PC-3 (cell line): ENCODE data around the gene MFNG. TPM values are rescaled to one million over a fixed set of nuclear protein-coding genes. Genes with fewer than 3 reads are reported as not detected.

Experiments used
- ATAC-seq: fragments of 200-7000 bp; cut with Tn5 transposase; 2 replicates; pipeline ENCODE4 v1.9.1; 2020; ENCODE audit warnings: mild to moderate bottlenecking, moderate library complexity
- BruUV-seq: library from RNA; stranded (reverse); fragments of 400-500 nt; replicated peaks from 2 replicates; lab custom pipeline; 2021; lab: Mats Ljungman, UMichigan
- CTCF ChIA-PET: fragments of 300-600 bp; sonication (Branson Sonifier 250); formaldehyde crosslinking; loops from one replicate; lab custom pipeline; 2022; ENCODE audit warnings: antibody characterized with exemption; lab: Charles Lee
- POLR2A ChIA-PET: fragments of 300-600 bp; sonication (Branson Sonifier 250); formaldehyde crosslinking; loops from one replicate; lab custom pipeline; 2022; ENCODE audit warnings: antibody characterized with exemption; ENCODE audit not compliant: unreplicated experiment; lab: Charles Lee
- DNase-seq: peaks from one replicate; pipeline ENCODE4 v3.0.0-alpha.2; 2015
- H2AFZ ChIP-seq: fragments of 300-600 bp; sonication (generic); 2 replicates; pipeline ENCODE4 v1.6.0; 2016; ENCODE audit warnings: antibody characterized with exemption, low read length
- H3F3A ChIP-seq: fragments of 300-600 bp; sonication (generic); one replicate; pipeline ENCODE4 v1.6.0; 2017; ENCODE audit warnings: antibody characterized with exemption, low read length, control low read depth, mild to moderate bottlenecking; ENCODE audit not compliant: unreplicated experiment
- H3K27ac ChIP-seq: fragments of 300-600 bp; sonication (generic); 2 replicates; pipeline ENCODE4 v1.5.1; 2016; ENCODE audit warnings: mild to moderate bottlenecking, low read length
- H3K27me3 ChIP-seq: fragments of 300-600 bp; sonication (generic); 2 replicates; pipeline ENCODE4 v1.6.1; 2016; ENCODE audit warnings: low read length, mixed read lengths
- H3K36me3 ChIP-seq: fragments of 300-600 bp; sonication (generic); 2 replicates; pipeline ENCODE4 v1.6.1; 2016; ENCODE audit warnings: low read depth, mixed run types, low read length, mixed read lengths
- H3K4me1 ChIP-seq: fragments of 300-600 bp; sonication (generic); 2 replicates; pipeline ENCODE4 v1.5.1; 2016; ENCODE audit warnings: low read length; ENCODE audit not compliant: insufficient read depth
- H3K4me2 ChIP-seq: fragments of 300-600 bp; sonication (generic); 2 replicates; pipeline ENCODE4 v1.6.0; 2016; ENCODE audit warnings: low read length
- H3K4me3 ChIP-seq: fragments of 300-600 bp; sonication (generic); 2 replicates; pipeline ENCODE4 v1.5.1; 2016; ENCODE audit warnings: mild to moderate bottlenecking, low read length, mixed read lengths
- H3K79me2 ChIP-seq: fragments of 300-600 bp; sonication (generic); 2 replicates; pipeline ENCODE4 v1.6.1; 2017; ENCODE audit warnings: low read length, mixed read lengths
- H3K9ac ChIP-seq: fragments of 300-600 bp; sonication (generic); 2 replicates; pipeline ENCODE4 v1.6.0; 2016; ENCODE audit warnings: mild to moderate bottlenecking, low read length
- H3K9me2 ChIP-seq: fragments of 300-600 bp; sonication (generic); replicated peaks from 2 replicates; pipeline ENCODE4 v1.6.1; 2016; ENCODE audit warnings: mixed run types, low read length, mixed read lengths
- H3K9me3 ChIP-seq: fragments of 300-600 bp; sonication (generic); 2 replicates; pipeline ENCODE4 v1.6.1; 2016; ENCODE audit warnings: low read length, mixed read lengths
- H4K20me1 ChIP-seq: fragments of 300-600 bp; sonication (generic); 2 replicates; pipeline ENCODE4 v1.6.1; 2016; ENCODE audit warnings: low read length, mixed read lengths
- CTCF ChIP-seq: fragments of 300-600 bp; sonication (generic); conservative IDR thresholded peaks from 2 replicates; pipeline ENCODE4 v1.5.1; 2017; ENCODE audit warnings: antibody characterized with exemption, low read depth, mild to moderate bottlenecking, low read length
- EZH2 ChIP-seq: fragments of 300-600 bp; sonication (generic); IDR thresholded peaks from one replicate; pipeline ENCODE4 v1.6.1; 2017; ENCODE audit warnings: antibody characterized with exemption, mild to moderate bottlenecking, low read length; ENCODE audit not compliant: unreplicated experiment
- EZH2phosphoT487 ChIP-seq: fragments of 300-600 bp; sonication (generic); IDR thresholded peaks from 2 replicates; pipeline ENCODE4 v1.6.1; 2018; ENCODE audit warnings: mild to moderate bottlenecking, antibody characterized with exemption, low read length, borderline replicate concordance
- intact Hi-C: fragments of 100-400 bp; cut with micrococcal nuclease; formaldehyde crosslinking; loops from 2 replicates; pipeline ENCODE4 v1.9.0; 2023
- total RNA-seq: library from RNA; depleted of rRNA; stranded (reverse); fragments of >200 nt; gene quantifications from 2 replicates; pipeline ENCODE4 v1.2.3, GENCODE V29; 2014

MFNG gene
- total RNA-seq, 1 experiment from 2014 or later, result 1.7 TPM

- POLR2A ChIA-PET, result no interaction called here
Measured at GRCh38 chr22:37443086-37443485, 43.1 kb downstream of the MFNG start.

GRCh38 chr22:37442537-37442936 is 43.6 kb downstream of the MFNG start:
- Histone ChIP-seq H3F3A (no peaks in the 10 kb centered on the region), H3K36me3 (no peaks in the 10 kb centered on the region), H3K4me1 (peaks cover 8% of the 10 kb centered on the region; the same call in 1 of the 2 replicates), H3K27me3 (no peaks in the 10 kb centered on the region), H3K4me3 (no peak overlapping the region), H4K20me1 (no peaks in the 10 kb centered on the region), H2AFZ (no peak overlapping the region), H3K4me2 (no peak overlapping the region), H3K9me2 (no peaks in the 10 kb centered on the region), H3K9ac (no peak overlapping the region), H3K79me2 (no peaks in the 10 kb centered on the region), H3K9me3 (no peaks in the 10 kb centered on the region), H3K27ac (no peak overlapping the region)
- TF ChIP-seq EZH2 (no peak), CTCF (no peak)
- BruUV-seq, result no TSS peak
- POLR2A ChIA-PET, result no interaction called here
- intact Hi-C loops, result no loop called here
- ATAC-seq (peak; percentile 64), DNase-seq (peak; percentile 64)
- CTCF ChIA-PET, result interaction anchor here (0.6 kb wide), 1 partner anchor 412 kb away, joined by 3 read pairs; no protein-coding TSS in a partner anchor

More at GRCh38 chr22:37443086-37443485, 43.1 kb downstream of the MFNG start:
- no peaks in the 10 kb centered on the region for H3F3A ChIP-seq
- no peaks in the 10 kb centered on the region for H4K20me1 ChIP-seq
- CTCF ChIA-PET, result no interaction called here
- BruUV-seq, result no TSS peak
- no peak overlapping the region for H3K27ac ChIP-seq
- no peak overlapping the region for H3K4me2 ChIP-seq
- no peak for DNase-seq
- H3K79me2 ChIP-seq, result no peaks in the 10 kb centered on the region
- no peak overlapping the region for H3K9ac ChIP-seq
- no peaks in the 10 kb centered on the region for H3K9me2 ChIP-seq
- no peak overlapping the region for H3K4me3 ChIP-seq
- intact Hi-C loops, result no loop called here
- no peaks in the 10 kb centered on the region for H3K27me3 ChIP-seq
- no peak for ATAC-seq
- no peaks in the 10 kb centered on the region for H3K36me3 ChIP-seq
- H3K9me3 ChIP-seq, result no peaks in the 10 kb centered on the region
- no peak overlapping the region for H2AFZ ChIP-seq
- TF ChIP-seq CTCF, result no peak
- no peak for TF ChIP-seq EZH2phosphoT487
- TF ChIP-seq EZH2, result no peak
- H3K4me1 ChIP-seq, result peaks cover 8% of the 10 kb centered on the region; the same call in 1 of the 2 replicates

GRCh38 chr22:37442135-37442534 is 44.0 kb downstream of the MFNG start:
- TF ChIP-seq EZH2phosphoT487 (no peak), EZH2 (no peak), CTCF (no peak)
- no peak overlapping the region for H3K4me2 ChIP-seq
- H3K9me2 ChIP-seq, result no peaks in the 10 kb centered on the region
- no peaks in the 10 kb centered on the region for H3K79me2 ChIP-seq
- DNase-seq, result no peak
- no peak overlapping the region for H2AFZ ChIP-seq
- H3K27me3 ChIP-seq, result no peaks in the 10 kb centered on the region
- CTCF ChIA-PET, result interaction anchor here (0.6 kb wide), 1 partner anchor 412 kb away, joined by 3 read pairs; no protein-coding TSS in a partner anchor
- peaks cover 8% of the 10 kb centered on the region; the same call in 1 of the 2 replicates for H3K4me1 ChIP-seq
- H3K4me3 ChIP-seq, result no peak overlapping the region
- ATAC-seq, result no peak
- H3K9me3 ChIP-seq, result no peaks in the 10 kb centered on the region
- BruUV-seq, result no TSS peak
- no peak overlapping the region for H3K9ac ChIP-seq
- POLR2A ChIA-PET, result no interaction called here
- H3F3A ChIP-seq, result no peaks in the 10 kb centered on the region
- no peaks in the 10 kb centered on the region for H3K36me3 ChIP-seq
- intact Hi-C loops, result no loop called here
- H4K20me1 ChIP-seq, result no peaks in the 10 kb centered on the region
- no peak overlapping the region for H3K27ac ChIP-seq
